ENCODE measurements around the gene FKBP2. TPM values are rescaled to one million over a fixed set of nuclear protein-coding genes. Genes with fewer than 3 reads are reported as not detected.
A peak's percentile ranks its signal among the peaks of the same experiment; 100 is the strongest.

The FKBP2 gene
- total and polyA plus RNA-seq, 4 donors: 65.2 to 397 (median 150) TPM

DNA sequence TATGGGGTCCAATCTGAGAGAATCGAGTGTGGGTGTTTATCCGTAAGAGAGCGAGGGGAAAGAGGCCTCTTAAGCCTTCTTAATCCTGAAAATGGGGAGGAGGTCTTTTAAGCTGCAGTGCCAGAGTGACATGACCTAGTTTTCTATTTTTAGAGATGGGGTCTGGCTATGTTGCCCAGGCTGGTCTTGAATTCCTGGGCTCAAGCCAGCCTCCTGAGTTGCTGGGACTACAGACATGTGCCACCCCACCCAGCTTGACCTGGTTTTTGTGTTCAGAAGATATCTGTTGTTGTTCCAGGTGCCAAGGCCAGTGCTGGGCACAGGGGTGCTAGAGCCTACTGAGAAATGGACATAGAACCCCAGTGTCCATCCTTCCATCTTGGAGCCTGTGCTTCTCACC lies 42.2 kb downstream of the FKBP2 start:
- WGBS, 2 donors: 94 to 95% methylated on average over 3 of the region's 3 CpGs
- TF ChIP-seq, protein P1, sequence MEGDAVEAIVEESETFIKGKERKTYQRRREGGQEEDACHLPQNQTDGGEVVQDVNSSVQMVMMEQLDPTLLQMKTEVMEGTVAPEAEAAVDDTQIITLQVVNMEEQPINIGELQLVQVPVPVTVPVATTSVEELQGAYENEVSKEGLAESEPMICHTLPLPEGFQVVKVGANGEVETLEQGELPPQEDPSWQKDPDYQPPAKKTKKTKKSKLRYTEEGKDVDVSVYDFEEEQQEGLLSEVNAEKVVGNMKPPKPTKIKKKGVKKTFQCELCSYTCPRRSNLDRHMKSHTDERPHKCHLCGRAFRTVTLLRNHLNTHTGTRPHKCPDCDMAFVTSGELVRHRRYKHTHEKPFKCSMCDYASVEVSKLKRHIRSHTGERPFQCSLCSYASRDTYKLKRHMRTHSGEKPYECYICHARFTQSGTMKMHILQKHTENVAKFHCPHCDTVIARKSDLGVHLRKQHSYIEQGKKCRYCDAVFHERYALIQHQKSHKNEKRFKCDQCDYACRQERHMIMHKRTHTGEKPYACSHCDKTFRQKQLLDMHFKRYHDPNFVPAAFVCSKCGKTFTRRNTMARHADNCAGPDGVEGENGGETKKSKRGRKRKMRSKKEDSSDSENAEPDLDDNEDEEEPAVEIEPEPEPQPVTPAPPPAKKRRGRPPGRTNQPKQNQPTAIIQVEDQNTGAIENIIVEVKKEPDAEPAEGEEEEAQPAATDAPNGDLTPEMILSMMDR (IDR thresholded peaks at IDR 0.05; ENCODE audit: control extremely low read depth, extremely low read depth): no peak
- ATAC-seq (ENCODE audit: insufficient read depth, low FRiP score): no peak
- Histone ChIP-seq H3K9me3 (ENCODE audit: control insufficient read depth in 4 of 4, insufficient read depth in 3 of 4, low read length in 3 of 4) (no peaks in the 10 kb centered on the region), H3K27me3 (ENCODE audit: control insufficient read depth in 3 of 3, insufficient read depth in 3 of 3, low read length in 2 of 3) (no peaks in the 10 kb centered on the region), H3K4me1 (ENCODE audit: control insufficient read depth in 5 of 5, insufficient read depth in 5 of 5, low read length in 5 of 5) (peaks cover 0 to 20% (median 0%) of the 10 kb centered on the region in 5 donors), H3K9ac (ENCODE audit: insufficient read depth in 1 of 2, low read length in 2 of 2) (no peak overlapping the region), H3K36me3 (ENCODE audit: control insufficient read depth in 4 of 4, insufficient read depth in 4 of 4, low read length in 4 of 4) (peaks cover 0 to 13% (median 3%) of the 10 kb centered on the region in 4 donors), H3K27ac (ENCODE audit: low read depth in 1 of 2, low read length in 1 of 2) (no peak overlapping the region), H3K4me3 (no peak overlapping the region)
- DNase-seq: no peak

DNA sequence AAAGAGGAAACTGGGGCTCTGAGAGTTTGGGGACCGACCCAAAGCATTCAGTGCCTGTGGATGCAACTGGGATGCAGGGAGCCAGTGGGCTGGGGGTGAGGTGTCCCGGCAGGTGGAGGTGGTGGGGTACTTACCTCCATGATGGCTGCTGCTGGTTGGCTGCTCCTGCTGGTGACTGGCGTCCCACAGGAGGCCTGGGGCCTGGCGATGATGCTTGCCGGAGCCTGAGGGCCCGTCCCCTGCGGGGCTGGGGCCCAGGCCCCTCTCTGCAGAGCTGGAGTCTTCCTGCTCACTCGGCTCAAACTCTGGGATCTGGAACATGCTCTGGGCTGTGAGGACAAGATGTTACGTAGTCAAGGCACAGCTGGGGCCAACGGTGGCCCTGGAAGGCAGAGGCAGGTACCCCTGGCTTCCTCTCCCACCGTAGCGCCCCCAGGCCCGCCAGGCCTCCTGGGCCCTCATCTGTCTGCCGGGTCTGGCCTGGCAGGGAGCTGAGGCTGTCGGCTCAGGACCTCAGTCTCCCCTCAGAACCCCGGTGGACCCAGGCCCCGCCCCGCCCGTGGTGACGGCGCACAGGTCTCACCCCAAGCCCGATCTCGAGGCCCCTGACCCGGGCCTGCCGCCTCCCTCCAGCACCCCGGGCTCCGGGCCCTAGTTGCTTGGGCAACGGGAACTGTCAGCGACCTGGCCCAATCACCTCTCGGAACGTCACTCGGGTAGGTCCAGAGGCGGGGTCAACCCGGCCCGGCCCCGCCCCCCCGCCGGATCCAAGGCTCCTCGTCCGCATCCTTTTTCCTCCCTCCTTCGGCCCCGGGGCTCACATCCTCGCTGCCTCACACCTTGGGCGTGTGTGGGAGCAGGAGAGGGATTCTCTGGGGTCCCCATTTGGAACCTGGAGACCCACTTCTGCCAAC lies 43.4 kb downstream of the FKBP2 start, which contains the start of gene BAD:
BAD (minus strand) TSS at position 618 of the 914 bp plus-strand sequence; CDS start at position 321, 297 bp downstream.
- DNase-seq (peak; percentile 96), ATAC-seq (ENCODE audit: insufficient read depth, low FRiP score) (peak; percentile 93)
- 3 to 4% methylated on average over 37 to 44 of the region's 44 CpGs for WGBS, 2 donors
- peak within 1 kb of the TSS; percentile 75 for H3K4me3 ChIP-seq
- H3K9ac ChIP-seq (ENCODE audit: insufficient read depth in 1 of 2, low read length in 2 of 2): peak within 1 kb of the TSS; percentile 65 to 74
- peak within 1 kb of the TSS; percentile 94 to 98 for H3K27ac ChIP-seq (ENCODE audit: low read depth in 1 of 2, low read length in 1 of 2)
- TF ChIP-seq, protein P1 (IDR thresholded peaks at IDR 0.05; ENCODE audit: control extremely low read depth, extremely low read depth): no peak
- H3K36me3 ChIP-seq (ENCODE audit: control insufficient read depth in 4 of 4, insufficient read depth in 4 of 4, low read length in 4 of 4): peaks cover 0 to 7% (median 3%) of the 10 kb centered on the region in 4 donors
- no peaks in the 10 kb centered on the region for H3K9me3 ChIP-seq (ENCODE audit: control insufficient read depth in 4 of 4, insufficient read depth in 3 of 4, low read length in 3 of 4)
- H3K27me3 ChIP-seq (ENCODE audit: control insufficient read depth in 3 of 3, insufficient read depth in 3 of 3, low read length in 2 of 3): no peaks in the 10 kb centered on the region
- H3K4me1 ChIP-seq (ENCODE audit: control insufficient read depth in 5 of 5, insufficient read depth in 5 of 5, low read length in 5 of 5): peaks cover 0 to 20% (median 0%) of the 10 kb centered on the region in 5 donors

DNA sequence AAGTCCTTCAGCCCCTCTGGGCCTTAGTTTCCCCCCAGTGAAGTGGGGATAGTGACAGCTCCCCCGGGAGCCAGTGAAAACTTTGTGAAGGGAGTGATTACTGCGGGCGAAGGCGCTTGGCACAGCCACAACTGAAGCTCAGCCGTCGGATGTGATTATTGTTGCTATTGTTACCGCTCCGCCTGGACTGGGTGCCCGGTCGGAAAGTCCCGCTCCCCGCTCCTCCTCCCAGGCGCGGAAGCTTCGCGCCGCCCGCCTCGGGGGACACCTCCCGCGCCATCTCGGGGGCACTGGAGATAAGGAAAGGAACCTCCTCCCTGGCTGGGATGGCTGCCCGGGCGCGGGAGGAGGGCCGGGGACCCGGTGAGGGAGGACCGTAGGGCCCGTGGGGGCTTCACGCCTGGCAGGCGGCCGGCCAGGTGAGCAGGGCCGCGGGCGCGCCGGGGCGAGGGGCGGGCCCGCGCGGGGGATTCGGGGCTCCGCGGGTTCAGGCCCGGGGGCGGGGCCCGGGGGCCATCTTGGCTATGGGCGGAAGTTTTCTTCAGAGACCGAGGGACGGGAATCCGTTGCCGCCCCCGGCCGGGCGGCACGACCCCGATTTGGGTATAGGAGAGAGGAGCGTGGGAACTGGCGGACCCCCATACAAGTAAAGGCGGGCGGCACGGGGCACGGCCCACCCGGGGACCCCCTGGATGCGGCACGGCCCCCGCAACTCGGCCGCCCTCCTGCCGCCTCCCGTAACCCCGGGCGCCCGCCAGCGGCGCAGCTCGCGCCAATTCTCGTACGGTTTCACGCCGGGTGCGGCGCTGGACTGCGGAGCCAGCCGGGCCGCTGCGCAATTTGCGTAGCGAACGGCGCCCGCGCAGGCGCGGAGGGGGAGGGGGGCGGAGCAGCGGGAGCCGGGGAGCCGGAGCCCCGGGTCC lies 44.3 kb downstream of the FKBP2 start, which contains the start of gene GPR137:
GPR137 (plus strand) TSS at position 887 of the 923 bp plus-strand sequence. CDS start 677 bp downstream, outside the sequence.
- WGBS, 2 donors: 0% methylated on average over 84 to 102 of the region's 102 CpGs
- Histone ChIP-seq H3K9ac (ENCODE audit: insufficient read depth in 1 of 2, low read length in 2 of 2) (peak within 1 kb of the TSS; percentile 55 to 65), H3K27me3 (ENCODE audit: control insufficient read depth in 3 of 3, insufficient read depth in 3 of 3, low read length in 2 of 3) (peaks cover 0 to 3% (median 2%) of the 10 kb centered on the region in 3 donors), H3K9me3 (ENCODE audit: control insufficient read depth in 4 of 4, insufficient read depth in 3 of 4, low read length in 3 of 4) (no peaks in the 10 kb centered on the region), H3K4me3 (peak within 1 kb of the TSS; percentile 48), H3K36me3 (ENCODE audit: control insufficient read depth in 4 of 4, insufficient read depth in 4 of 4, low read length in 4 of 4) (peaks cover 0 to 7% (median 3%) of the 10 kb centered on the region in 4 donors), H3K4me1 (ENCODE audit: control insufficient read depth in 5 of 5, insufficient read depth in 5 of 5, low read length in 5 of 5) (peaks cover 0 to 20% (median 0%) of the 10 kb centered on the region in 5 donors), H3K27ac (ENCODE audit: low read depth in 1 of 2, low read length in 1 of 2) (peak within 1 kb of the TSS; percentile 88 to 98)
- TF ChIP-seq, protein P1 (IDR thresholded peaks at IDR 0.05; ENCODE audit: control extremely low read depth, extremely low read depth): no peak
- peak; percentile 83 for ATAC-seq (ENCODE audit: insufficient read depth, low FRiP score)
- DNase-seq: peak; percentile 88 to 91 (median 88)
